OCI-LY1 (cell line): Measurements from ENCODE around the gene STRBP.

Source experiments
- EZH2 ChIP-seq: fragments of 200-600 bp; sonication (generic), shearing (Covaris generic); IDR thresholded peaks from 2 replicates; pipeline ENCODE4 v1.8.0; 2017; ENCODE audit warnings: borderline replicate concordance, mixed run types, mild to moderate bottlenecking, antibody characterized with exemption, low read length, moderate library complexity, mixed read lengths
- TF ChIP-seq, protein P1 (sequence below): fragments of 200-600 bp; sonication (generic), shearing (Covaris generic); IDR thresholded peaks from 2 replicates; pipeline ENCODE4 v1.5.1; 2017; ENCODE audit warnings: mild to moderate bottlenecking, antibody characterized with exemption, low read length, moderate library complexity, mixed read lengths

DNA sequence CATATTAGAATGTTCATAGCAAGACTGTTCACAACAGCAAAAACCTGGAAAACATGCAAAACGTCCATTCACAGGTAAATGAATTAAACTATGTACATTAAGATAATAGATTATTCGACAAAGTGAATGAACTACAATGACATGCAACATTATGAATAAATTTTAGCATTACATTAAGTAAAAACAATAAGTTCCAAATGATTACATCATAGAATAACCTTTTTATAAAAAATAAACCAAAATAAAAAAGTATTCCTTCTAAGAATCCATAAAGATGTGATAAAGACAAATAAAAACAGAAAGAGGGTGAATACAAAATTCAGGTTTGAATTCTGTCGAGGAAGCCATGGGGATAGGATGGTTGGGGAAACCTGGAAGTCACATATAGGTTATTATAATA is 57.3 kb downstream of the STRBP start:
- TF ChIP-seq, protein P1, sequence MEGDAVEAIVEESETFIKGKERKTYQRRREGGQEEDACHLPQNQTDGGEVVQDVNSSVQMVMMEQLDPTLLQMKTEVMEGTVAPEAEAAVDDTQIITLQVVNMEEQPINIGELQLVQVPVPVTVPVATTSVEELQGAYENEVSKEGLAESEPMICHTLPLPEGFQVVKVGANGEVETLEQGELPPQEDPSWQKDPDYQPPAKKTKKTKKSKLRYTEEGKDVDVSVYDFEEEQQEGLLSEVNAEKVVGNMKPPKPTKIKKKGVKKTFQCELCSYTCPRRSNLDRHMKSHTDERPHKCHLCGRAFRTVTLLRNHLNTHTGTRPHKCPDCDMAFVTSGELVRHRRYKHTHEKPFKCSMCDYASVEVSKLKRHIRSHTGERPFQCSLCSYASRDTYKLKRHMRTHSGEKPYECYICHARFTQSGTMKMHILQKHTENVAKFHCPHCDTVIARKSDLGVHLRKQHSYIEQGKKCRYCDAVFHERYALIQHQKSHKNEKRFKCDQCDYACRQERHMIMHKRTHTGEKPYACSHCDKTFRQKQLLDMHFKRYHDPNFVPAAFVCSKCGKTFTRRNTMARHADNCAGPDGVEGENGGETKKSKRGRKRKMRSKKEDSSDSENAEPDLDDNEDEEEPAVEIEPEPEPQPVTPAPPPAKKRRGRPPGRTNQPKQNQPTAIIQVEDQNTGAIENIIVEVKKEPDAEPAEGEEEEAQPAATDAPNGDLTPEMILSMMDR, result no peak
- TF ChIP-seq EZH2, result no peak
